Heart right ventricle (tissue), 16 donors: ENCODE measurements around the gene MEI1. TPM values are rescaled to one million over a fixed set of nuclear protein-coding genes. Genes with fewer than 3 reads are reported as not detected.

Experiments used
- ATAC-seq, 8 donors: fragments of 200-7000 bp; cut with Tn5 transposase; one replicate each; pipeline ENCODE4 v1.9.1; 2020; ENCODE audit warnings: mild to moderate bottlenecking in 8 of 8, moderate library complexity in 8 of 8, moderate number of reproducible peaks in 1 of 8
- DNase-seq, 2 donors: peaks; one replicate each; pipeline ENCODE4 v3.0.0-alpha.2; 2020
- H3K27ac ChIP-seq, 10 donors: fragments of 200-600 bp; sonication (generic) in 2 of 10; one replicate each; pipeline versions ENCODE4 v1.5.0 to v1.8.0; 2020 to 2022; ENCODE audit warnings: mild to moderate bottlenecking in 3 of 10
- H3K27me3 ChIP-seq, 7 donors: fragments of 200-600 bp; one replicate each; pipeline ENCODE4 v1.8.0; 2021 to 2022; ENCODE audit warnings: mild to moderate bottlenecking in 2 of 7
- H3K36me3 ChIP-seq, 9 donors: fragments of 200-600 bp; sonication (generic) in 1 of 9; one replicate each; pipeline versions ENCODE4 v1.5.0 to v1.8.0; 2020 to 2022; ENCODE audit warnings: mild to moderate bottlenecking in 2 of 9
- H3K4me1 ChIP-seq, 9 donors: fragments of 200-600 bp; sonication (generic) in 1 of 9; one replicate each; pipeline versions ENCODE4 v1.5.0 to v1.8.0; 2020 to 2022; ENCODE audit warnings: mild to moderate bottlenecking in 4 of 9
- H3K4me3 ChIP-seq, 10 donors: fragments of 200-600 bp; sonication (generic) in 2 of 10; one replicate each; pipeline versions ENCODE4 v1.5.0 to v1.8.0; 2020 to 2022; ENCODE audit warnings: mild to moderate bottlenecking in 7 of 10, moderate library complexity in 2 of 10
- H3K9me3 ChIP-seq, 11 donors: fragments of 200-600 bp in 10 of 11; sonication (generic) in 2 of 11; one replicate each; pipeline versions ENCODE4 v1.5.0 to v1.8.0; 2013 to 2022; ENCODE audit warnings: mild to moderate bottlenecking in 2 of 11, control low read depth in 1 of 11, moderate library complexity in 1 of 11
- WGBS, 2 donors: extraction: QIAGEN DNeasy Blood & Tissue Kit; methylation state at CpG; one replicate each; pipeline ENCODE4 v1.1.7; 2013; ENCODE audit warnings: inconsistent platforms in 1 of 2; 5-methylcytosine and 5-hydroxymethylcytosine counted together
- intact Hi-C, 10 donors: fragments of 100-400 bp; cut with DNase I; formaldehyde crosslinking; loops; one replicate each; pipeline versions ENCODE4 v1.11.1 to v1.14.2; 2022
- polyA plus RNA-seq, 2 donors: library from polyadenylated mRNA; stranded (reverse); fragments of 200-250 nt; gene quantifications; one replicate each; pipeline ENCODE4 v1.2.3, GENCODE V29; 2013
- total RNA-seq, 10 donors: library from RNA; stranded (reverse); fragmentation: NEBNext Ultra II Directional in 3 of 10; extraction: Animal tissue kit (Norgen Biotek cat#: 25700) in 3 of 10; gene quantifications; one replicate each; pipeline versions ENCODE4 v1.2.1 to v1.2.4, GENCODE V29; 2021 to 2023
- TF ChIP-seq, protein P1 (sequence below), 9 donors: fragments of 200-600 bp; sonication (generic) in 2 of 9; IDR thresholded peaks; one replicate each; pipeline versions ENCODE4 v1.5.0 to v1.8.0; 2021 to 2022; ENCODE audit warnings: antibody characterized with exemption in 9 of 9, mild to moderate bottlenecking in 5 of 9, moderate library complexity in 1 of 9
- donor health status: Arrhythmogenic right ventricular cardiomyopathy.
- donor health status: ischemic (EF 13 %, LVEDD 7.1; RV severe dilation, severe dysfunction).
- donor health status: healthy with polysubstance abuse.
- donor health status: DM: no; HTN: yes; CAD: no.
- donor health status: DM: no; HTN: no; CAD: no.
- donor health status: ischemic (EF 25% LVEDD 6.9; RV normal size, moderate dysfunction).
- donor health status: ischemic (EF 25% LVEDD 5.7; RV mildly dilated, moderate dysfunction).
- donor health status: healthy.
- donor health status: DM: yes; HTN: yes; CAD: no.
- donor health status: Ischemic cardiomyopathy.
- donor health status: ischemic (EF 35%, LVEDD 5.7; RV mildly dilated, moderate dysfunction).
- donor health status: nonischemic (EF 11% LVEDD 7.7; RV severe dilation, severe dysfunction).
- donor health status: DM: yes; HTN: yes; CAD: no.
- donor health status: PGD.
- donor health status: ischemic (EF 29% LVEDD 5.4; RV normal size, mild dysfunction).
- donor health status: nonischemic (EF 23%, LVEDD 6.1; RV moderate dilation, normal function).

Gene MEI1
- total and polyA plus RNA-seq, 12 donors: 0.37 to 1.9 (median 0.71) TPM; not detected in 3

DNA sequence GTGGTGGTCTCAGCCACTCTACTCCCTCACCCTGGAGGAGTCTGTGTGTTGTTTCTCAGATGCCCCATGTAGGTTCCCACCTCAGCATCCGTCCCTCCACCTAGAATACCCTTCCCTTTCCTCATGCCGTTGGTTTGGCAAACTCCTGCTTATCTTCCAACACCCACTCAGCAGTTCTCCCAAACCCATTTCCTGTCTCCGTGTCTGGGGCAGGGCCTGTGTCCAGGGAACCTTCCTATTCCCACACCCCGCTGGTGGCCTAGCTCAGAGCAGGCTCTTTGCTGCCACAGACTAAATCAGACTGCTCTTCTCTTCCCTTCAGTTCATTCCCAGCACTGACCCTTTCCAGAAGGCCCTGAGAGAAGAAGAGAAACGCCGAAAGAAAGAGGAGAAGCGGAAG lies 126.1 kb downstream of the MEI1 start:
- intact Hi-C loops: loop anchor here in 4 of 10 donors (2.0 to 10.0 kb wide), 3 partner anchors 115 to 131 kb away; partner anchors contain the start of gene MEI1 (in 1 of the 4)
- DNase-seq (no peak), ATAC-seq (peak in 4 of 8 donors; percentile 30 to 50 (median 36))
- TF ChIP-seq, protein P1, sequence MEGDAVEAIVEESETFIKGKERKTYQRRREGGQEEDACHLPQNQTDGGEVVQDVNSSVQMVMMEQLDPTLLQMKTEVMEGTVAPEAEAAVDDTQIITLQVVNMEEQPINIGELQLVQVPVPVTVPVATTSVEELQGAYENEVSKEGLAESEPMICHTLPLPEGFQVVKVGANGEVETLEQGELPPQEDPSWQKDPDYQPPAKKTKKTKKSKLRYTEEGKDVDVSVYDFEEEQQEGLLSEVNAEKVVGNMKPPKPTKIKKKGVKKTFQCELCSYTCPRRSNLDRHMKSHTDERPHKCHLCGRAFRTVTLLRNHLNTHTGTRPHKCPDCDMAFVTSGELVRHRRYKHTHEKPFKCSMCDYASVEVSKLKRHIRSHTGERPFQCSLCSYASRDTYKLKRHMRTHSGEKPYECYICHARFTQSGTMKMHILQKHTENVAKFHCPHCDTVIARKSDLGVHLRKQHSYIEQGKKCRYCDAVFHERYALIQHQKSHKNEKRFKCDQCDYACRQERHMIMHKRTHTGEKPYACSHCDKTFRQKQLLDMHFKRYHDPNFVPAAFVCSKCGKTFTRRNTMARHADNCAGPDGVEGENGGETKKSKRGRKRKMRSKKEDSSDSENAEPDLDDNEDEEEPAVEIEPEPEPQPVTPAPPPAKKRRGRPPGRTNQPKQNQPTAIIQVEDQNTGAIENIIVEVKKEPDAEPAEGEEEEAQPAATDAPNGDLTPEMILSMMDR (IDR thresholded peaks at IDR 0.05): no peak
- peak overlapping the region in 8 of 10 donors; percentile 61 to 80 (median 74) for H3K27ac ChIP-seq
- H3K4me1 ChIP-seq: peaks cover 12 to 28% (median 23%) of the 10 kb centered on the region in 9 donors
- no peak overlapping the region for H3K4me3 ChIP-seq
- H3K27me3 ChIP-seq: no peaks in the 10 kb centered on the region
- peaks cover 0 to 7% (median 0%) of the 10 kb centered on the region in 9 donors for H3K36me3 ChIP-seq
- 49 to 54% methylated on average over 7 of the region's 7 CpGs for WGBS, 2 donors
- H3K9me3 ChIP-seq: no peaks in the 10 kb centered on the region

DNA sequence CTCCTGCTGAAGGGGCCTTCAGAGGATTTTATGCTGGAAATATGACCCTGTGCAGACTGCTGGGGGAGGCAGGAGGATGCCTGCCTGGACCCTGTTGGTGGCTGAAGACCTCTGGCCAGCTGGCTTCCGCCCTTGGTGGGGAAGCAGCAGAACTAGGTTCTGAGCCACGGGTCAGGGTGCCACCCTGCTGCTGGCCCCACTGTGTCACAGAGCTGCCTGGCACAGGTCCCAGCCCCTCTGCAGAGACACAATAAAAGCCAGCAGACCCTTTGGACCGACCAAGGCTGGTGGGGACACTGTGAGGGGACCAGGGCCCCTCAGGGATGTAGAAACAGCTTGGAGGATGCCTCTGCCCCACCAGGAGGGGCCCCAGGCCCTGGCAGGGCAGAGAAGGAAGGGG lies 126.7 kb downstream of the MEI1 start:
- H3K4me1 ChIP-seq: peaks cover 12 to 28% (median 23%) of the 10 kb centered on the region in 9 donors
- intact Hi-C loops: loop anchor here in 2 of 10 donors (2.0 to 10.0 kb wide), 2 partner anchors 109 to 131 kb away; partner anchors contain the start of gene MEI1 (in 1 of the 2)
- peak overlapping the region in 9 of 10 donors; percentile 53 to 80 (median 73) for H3K27ac ChIP-seq
- 40 to 57% methylated on average over 3 of the region's 3 CpGs for WGBS, 2 donors
- H3K4me3 ChIP-seq: no peak overlapping the region
- TF ChIP-seq, protein P1 (IDR thresholded peaks at IDR 0.05): no peak
- ATAC-seq (peak in 7 of 8 donors; percentile 2 to 42 (median 21)), DNase-seq (no peak)
- no peaks in the 10 kb centered on the region for H3K27me3 ChIP-seq
- H3K36me3 ChIP-seq: peaks cover 0 to 7% (median 0%) of the 10 kb centered on the region in 9 donors
- no peaks in the 10 kb centered on the region for H3K9me3 ChIP-seq

DNA sequence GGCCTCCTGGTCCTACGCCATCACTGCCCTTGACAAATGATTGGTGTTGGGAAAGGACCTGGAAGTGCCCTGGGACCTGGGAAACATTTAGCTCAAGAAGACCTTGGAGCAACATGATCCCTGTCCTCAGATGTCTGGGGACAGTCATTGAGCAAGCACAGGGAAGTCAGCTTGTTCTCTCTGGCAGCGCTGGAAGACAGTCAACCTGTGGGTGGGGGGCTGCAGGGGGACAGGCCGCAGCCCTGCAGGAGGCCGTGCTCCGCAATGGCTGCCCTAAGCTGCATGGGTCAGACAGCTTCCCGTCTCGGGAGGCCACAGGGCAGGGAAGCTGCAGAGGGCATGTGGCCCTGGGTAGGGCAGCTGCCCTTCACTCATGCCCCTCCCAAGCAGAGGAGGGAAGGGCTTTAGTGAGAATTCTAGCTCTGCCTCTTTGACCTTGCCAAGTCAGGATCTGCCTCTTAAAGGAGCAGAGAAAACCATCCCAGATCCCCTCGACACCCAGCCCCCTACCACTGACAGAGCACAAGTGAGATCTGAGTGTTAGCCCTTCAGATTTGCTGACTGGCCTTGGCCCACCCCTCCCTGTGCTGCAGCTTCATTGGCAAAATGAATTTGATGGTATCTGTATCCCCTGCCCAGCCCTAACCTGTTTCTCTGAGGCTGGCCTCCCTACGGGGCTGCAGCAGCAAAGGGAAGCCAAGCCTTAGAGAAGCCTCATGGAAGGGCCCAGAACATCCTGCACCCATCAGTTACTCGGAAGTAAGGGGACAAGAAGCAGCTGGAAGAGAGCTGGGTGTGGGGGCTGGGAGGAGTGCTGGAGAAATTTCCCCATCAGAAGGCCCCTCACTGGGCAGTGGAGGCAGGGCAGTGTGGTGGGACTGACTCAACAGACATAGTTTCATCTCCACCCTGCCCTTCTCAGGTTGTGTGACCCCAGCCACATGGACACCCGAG lies 127.4 kb downstream of the MEI1 start:
- TF ChIP-seq, protein P1 (IDR thresholded peaks at IDR 0.05): no peak
- Histone ChIP-seq H3K27me3 (no peaks in the 10 kb centered on the region), H3K4me3 (no peak overlapping the region), H3K9me3 (no peaks in the 10 kb centered on the region), H3K27ac (peak overlapping the region in 9 of 10 donors; percentile 53 to 80 (median 73)), H3K4me1 (peaks cover 12 to 34% (median 25%) of the 10 kb centered on the region in 9 donors), H3K36me3 (peaks cover 0 to 7% (median 0%) of the 10 kb centered on the region in 9 donors)
- WGBS, 2 donors: 48 to 54% methylated on average over 11 of the region's 11 CpGs
- no peak for DNase-seq
- ATAC-seq: peak; percentile 13 to 67 (median 54)
- intact Hi-C loops: loop anchor here in 2 of 10 donors (2.0 to 10.0 kb wide), 2 partner anchors 108 to 132 kb away; partner anchors contain the start of gene MEI1 (in 1 of the 2)

DNA sequence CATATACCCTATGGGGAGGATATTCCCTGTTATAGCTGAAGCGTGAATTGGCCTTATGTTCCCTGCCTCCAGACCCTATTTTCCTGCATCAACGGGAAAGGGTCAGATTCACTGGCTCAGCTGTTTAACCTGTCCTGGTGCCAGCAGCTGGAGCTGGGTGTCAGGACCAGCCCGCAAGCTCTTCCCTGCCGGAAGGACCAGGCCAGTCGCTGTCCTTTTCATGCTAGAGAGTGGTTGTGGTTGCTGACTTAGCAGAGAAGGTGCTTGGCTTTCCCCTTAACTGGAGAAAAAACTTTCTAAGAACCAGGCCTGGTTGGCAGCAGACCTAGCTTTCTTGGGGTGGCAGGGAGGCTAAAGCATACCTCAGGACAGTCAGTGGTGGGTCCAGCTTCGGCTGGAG lies 128.4 kb downstream of the MEI1 start:
- Histone ChIP-seq H3K27ac (peak overlapping the region in 3 of 10 donors; percentile 21 to 70 (median 26)), H3K9me3 (no peaks in the 10 kb centered on the region), H3K4me3 (no peak overlapping the region), H3K36me3 (peaks cover 0 to 7% (median 0%) of the 10 kb centered on the region in 9 donors), H3K4me1 (peaks cover 12 to 41% (median 31%) of the 10 kb centered on the region in 9 donors), H3K27me3 (no peaks in the 10 kb centered on the region)
- intact Hi-C loops: loop anchor here in 2 of 10 donors (2.0 to 10.0 kb wide), 2 partner anchors 107 to 133 kb away; partner anchors contain the start of gene MEI1 (in 1 of the 2)
- TF ChIP-seq, protein P1 (IDR thresholded peaks at IDR 0.05): no peak
- DNase-seq: no peak
- WGBS, 2 donors: 88 to 93% methylated on average over 6 of the region's 6 CpGs
- ATAC-seq: no peak
